Measurements from ENCODE around the gene HOXA4. TPM values are rescaled to one million over a fixed set of nuclear protein-coding genes. Genes with fewer than 3 reads are reported as not detected.

The HOXA4 gene
- total RNA-seq, 1 experiment from 2014 or later = 2.3 TPM

GRCh38 chr7:27159266-27160144 lies 28.9 kb upstream of the HOXA4 start:
- ATAC-seq = peak; percentile 3
- H3K27me3 ChIP-seq (ENCODE audit: low read length) = no peaks in the 10 kb centered on the region
- H2AFZ ChIP-seq (ENCODE audit: low read length) = peak overlapping the region; percentile 91
- peaks cover 20% of the 10 kb centered on the region for H3K36me3 ChIP-seq (ENCODE audit: low read depth, low read length)
- peak overlapping the region; percentile 93 for H3K4me2 ChIP-seq (ENCODE audit: low read length)
- H3K4me3 ChIP-seq (ENCODE audit: low read length) = peak overlapping the region; percentile 84
- peaks cover 5% of the 10 kb centered on the region for H3F3A ChIP-seq (ENCODE audit: low read length, unreplicated experiment)
- CTCF ChIA-PET = interaction anchor here (0.6 to 1.2 kb wide), 2 partner anchors 16 to 304 kb away, joined by 6 read pairs; no protein-coding TSS in a partner anchor
- TF ChIP-seq EZH2 (IDR thresholded peaks at IDR 0.05; ENCODE audit: low read length, unreplicated experiment) (no peak), EZH2phosphoT487 (IDR thresholded peaks at IDR 0.05; ENCODE audit: borderline replicate concordance, low read length) (no peak), CTCF (conservative IDR thresholded peaks at IDR 0.05; ENCODE audit: low read depth, low read length) (no peak)
- BruUV-seq (replicated peaks) = no TSS peak
- peaks cover 20% of the 10 kb centered on the region for H4K20me1 ChIP-seq (ENCODE audit: low read length)
- H3K9ac ChIP-seq (ENCODE audit: low read length) = peak overlapping the region; percentile 84
- H3K4me1 ChIP-seq (ENCODE audit: insufficient read depth, low read length) = peaks cover 20% of the 10 kb centered on the region
- H3K79me2 ChIP-seq (ENCODE audit: low read length) = peaks cover 33% of the 10 kb centered on the region
- intact Hi-C loops (cut with micrococcal nuclease) = loop anchor here (2.0 to 5.0 kb wide), 6 partner anchors 61 to 1267 kb away; no protein-coding TSS in a partner anchor
- peak overlapping the region; percentile 97 for H3K27ac ChIP-seq (ENCODE audit: low read length)
- POLR2A ChIA-PET (ENCODE audit: unreplicated experiment) = no interaction called here
- no peaks in the 10 kb centered on the region for H3K9me3 ChIP-seq (ENCODE audit: low read length)
- peak; percentile 52 for DNase-seq
- H3K9me2 ChIP-seq (replicated peaks; ENCODE audit: low read length) = no peaks in the 10 kb centered on the region

- ATAC-seq (no peak), DNase-seq (no peak)
- no peak for TF ChIP-seq EZH2phosphoT487 (IDR thresholded peaks at IDR 0.05; ENCODE audit: borderline replicate concordance, low read length)
- TF ChIP-seq EZH2 (IDR thresholded peaks at IDR 0.05; ENCODE audit: low read length, unreplicated experiment) = no peak
- TF ChIP-seq CTCF (conservative IDR thresholded peaks at IDR 0.05; ENCODE audit: low read depth, low read length) = no peak
- intact Hi-C loops (cut with micrococcal nuclease) = loop anchor here (2.0 kb wide), 1 partner anchor 60 kb away; no protein-coding TSS in a partner anchor
- Histone ChIP-seq H3K9me2 (replicated peaks; ENCODE audit: low read length) (no peaks in the 10 kb centered on the region), H3K36me3 (ENCODE audit: low read depth, low read length) (peaks cover 12% of the 10 kb centered on the region), H2AFZ (ENCODE audit: low read length) (peak overlapping the region; percentile 91; the same call in 1 of the 2 replicates), H4K20me1 (ENCODE audit: low read length) (peaks cover 13% of the 10 kb centered on the region), H3K9ac (ENCODE audit: low read length) (no peak overlapping the region), H3K79me2 (ENCODE audit: low read length) (peaks cover 24% of the 10 kb centered on the region), H3K4me3 (ENCODE audit: low read length) (no peak overlapping the region), H3K4me1 (ENCODE audit: insufficient read depth, low read length) (peaks cover 20% of the 10 kb centered on the region), H3K4me2 (ENCODE audit: low read length) (peak overlapping the region; percentile 93; the same call in 1 of the 2 replicates), H3K27me3 (ENCODE audit: low read length) (no peaks in the 10 kb centered on the region), H3K9me3 (ENCODE audit: low read length) (no peaks in the 10 kb centered on the region), H3F3A (ENCODE audit: low read length, unreplicated experiment) (peaks cover 5% of the 10 kb centered on the region), H3K27ac (ENCODE audit: low read length) (no peak overlapping the region)
- ChIA-PET POLR2A (ENCODE audit: unreplicated experiment) (interaction anchor here (0.5 kb wide), 1 partner anchor 307 kb away, joined by 9 read pairs; no protein-coding TSS in a partner anchor), CTCF (interaction anchor here (1.2 kb wide), 1 partner anchor 303 kb away, joined by 6 read pairs; no protein-coding TSS in a partner anchor)
- BruUV-seq (replicated peaks) = no TSS peak
Observed at GRCh38 chr7:27158436-27159265, 28.1 kb upstream of the HOXA4 start.
